NT2/D1 (cell line): ENCODE measurements around the gene CEP170.

Experiments used
- SUZ12 ChIP-seq: IDR thresholded peaks from 2 replicates; pipeline ENCODE4 v1.6.1; 2011; ENCODE audit not compliant: insufficient read length, insufficient read depth; ENCODE audit errors: extremely low read depth
- YY1 ChIP-seq: IDR thresholded peaks from 2 replicates; pipeline ENCODE4 v1.6.1; 2011; ENCODE audit not compliant: insufficient read length, insufficient read depth
- ZNF274 ChIP-seq: IDR thresholded peaks from 2 replicates; pipeline ENCODE4 v1.6.1; 2011; ENCODE audit warnings: mild to moderate bottlenecking, low read depth, low read length

DNA sequence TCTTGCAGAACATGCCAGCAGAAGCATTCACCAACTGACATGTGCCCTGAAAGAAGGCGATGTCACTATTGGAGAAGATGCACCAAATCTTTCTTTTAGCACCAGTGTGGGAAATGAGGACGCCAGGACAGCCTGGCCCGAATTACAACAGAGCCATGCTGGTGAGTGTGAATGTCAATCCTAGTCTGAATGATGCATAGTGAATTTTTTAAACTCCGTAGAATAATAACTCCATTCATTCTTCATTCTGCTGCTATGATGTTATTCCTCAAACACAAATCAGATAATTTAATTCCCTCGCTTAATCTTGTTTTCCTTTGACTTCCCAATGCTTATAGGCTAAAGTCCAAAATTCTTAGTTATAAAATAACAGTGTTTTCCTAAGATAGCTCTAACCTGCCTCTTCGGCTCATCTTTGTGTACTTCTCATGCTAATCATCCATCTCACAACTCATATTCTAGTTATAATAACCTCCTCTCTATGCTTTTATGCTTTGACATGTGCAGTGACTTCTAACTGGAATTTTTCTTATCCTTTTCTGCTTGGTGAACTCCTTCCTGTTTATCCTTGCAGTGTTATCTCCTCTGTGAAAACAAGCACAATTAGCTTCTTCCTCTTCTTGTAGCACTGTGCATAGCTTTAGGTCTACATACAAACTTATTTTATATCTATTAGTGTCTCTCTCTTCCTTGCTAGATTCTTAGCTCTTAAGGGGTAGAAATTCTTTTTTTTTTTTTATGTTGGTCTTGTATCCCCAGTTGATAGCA, 15.2 kb upstream of the CEP170 start:
- TF ChIP-seq ZNF274 (no peak), YY1 (no peak), SUZ12 (no peak)
